IPS-18a (cell line): ENCODE results near the gene C20orf141.
A peak's percentile ranks its signal among the peaks of the same experiment; 100 is the strongest.

Source experiments
- H3K27ac ChIP-seq: one replicate; pipeline ENCODE4 v1.5.1; 2013; ENCODE audit warnings: low read length
- H3K27me3 ChIP-seq: one replicate; pipeline ENCODE4 v1.6.1; 2013; ENCODE audit warnings: mild to moderate bottlenecking, low read length; ENCODE audit not compliant: control insufficient read depth, insufficient read depth
- H3K36me3 ChIP-seq: one replicate; pipeline ENCODE4 v1.6.1; 2013; ENCODE audit warnings: low read depth, low read length; ENCODE audit not compliant: control insufficient read depth
- H3K4me1 ChIP-seq: one replicate; pipeline ENCODE4 v1.6.1; 2013; ENCODE audit warnings: low read depth, low read length; ENCODE audit not compliant: control insufficient read depth
- H3K4me3 ChIP-seq: one replicate; pipeline ENCODE4 v1.5.1; 2013; ENCODE audit warnings: low read length
- H3K9ac ChIP-seq: one replicate; pipeline ENCODE4 v1.6.1; 2013; ENCODE audit warnings: mild to moderate bottlenecking, low read length, moderate library complexity
- H3K9me3 ChIP-seq: one replicate; pipeline ENCODE4 v1.6.1; 2013; ENCODE audit warnings: low read depth, low read length; ENCODE audit not compliant: control insufficient read depth

The C20orf141 gene

DNA sequence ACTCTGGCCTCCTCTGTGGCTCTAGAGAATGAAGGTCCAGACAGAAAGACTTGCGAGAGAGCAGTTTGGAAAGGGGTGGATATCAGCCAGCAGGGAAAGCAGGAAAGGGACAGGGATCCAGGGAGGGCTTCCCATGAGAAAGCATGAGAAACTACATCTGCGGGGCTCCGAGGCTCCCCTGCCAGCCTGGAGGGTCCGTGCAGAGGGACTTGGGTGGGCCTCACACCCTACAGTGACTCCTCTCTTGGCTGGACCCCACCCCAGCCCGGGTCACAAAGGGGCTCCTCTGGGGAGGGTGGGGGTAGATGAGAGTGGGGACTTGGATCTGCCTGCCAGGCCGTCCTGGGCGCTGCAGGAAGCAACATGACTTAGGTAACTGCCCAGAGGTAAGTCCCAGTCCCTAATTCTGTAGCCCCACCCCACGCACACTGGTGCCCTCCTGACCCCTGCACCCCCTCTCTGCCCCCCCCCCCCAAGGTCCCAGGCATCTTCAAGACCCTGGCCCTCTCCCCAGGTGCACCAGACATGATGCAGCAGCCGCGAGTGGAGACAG is 1.3 kb downstream of the C20orf141 start, which contains the start of gene TMEM239:
Gene TMEM239, plus strand, starts transcription at position 335 of the 553 bp plus-strand sequence. Its CDS starts 191 bp downstream, at position 526.
- Histone ChIP-seq H3K27ac (no peak within 1 kb of the TSS), H3K36me3 (no peaks in the 10 kb centered on the region), H3K9ac (no peak within 1 kb of the TSS), H3K4me3 (no peak within 1 kb of the TSS), H3K9me3 (no peaks in the 10 kb centered on the region), H3K4me1 (peaks cover 8% of the 10 kb centered on the region), H3K27me3 (peaks cover 22% of the 10 kb centered on the region)

DNA sequence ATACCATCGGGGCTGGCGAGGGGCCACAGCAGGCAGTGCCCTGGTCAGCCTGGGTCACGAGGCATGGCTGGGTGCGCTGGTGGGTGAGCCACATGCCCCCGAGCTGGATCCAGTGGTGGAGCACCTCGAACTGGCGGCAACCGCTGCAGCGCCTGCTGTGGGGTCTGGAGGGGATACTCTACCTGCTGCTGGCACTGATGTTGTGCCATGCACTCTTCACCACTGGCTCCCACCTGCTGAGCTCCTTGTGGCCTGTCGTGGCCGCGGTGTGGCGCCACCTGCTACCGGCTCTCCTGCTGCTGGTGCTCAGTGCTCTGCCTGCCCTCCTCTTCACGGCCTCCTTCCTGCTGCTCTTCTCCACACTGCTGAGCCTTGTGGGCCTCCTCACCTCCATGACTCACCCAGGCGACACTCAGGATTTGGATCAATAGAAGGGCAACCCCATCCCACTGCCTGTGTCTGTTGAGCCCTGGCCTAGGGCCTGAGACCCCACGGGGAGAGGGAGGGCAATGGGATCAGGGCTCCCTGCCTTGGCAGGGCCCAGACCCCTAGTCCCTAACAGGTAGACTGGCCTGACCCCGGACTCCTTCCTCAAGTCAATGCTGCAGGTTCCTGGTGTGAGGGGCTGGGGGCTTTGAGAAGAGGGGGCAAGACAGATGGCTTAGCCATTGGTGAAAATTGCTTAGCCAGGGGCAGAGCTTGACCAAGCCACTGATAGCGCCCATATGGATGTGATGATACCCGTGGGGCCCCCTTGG is 2.0 kb downstream of the C20orf141 start:
- Histone ChIP-seq H3K9me3 (no peaks in the 10 kb centered on the region), H3K9ac (no peak overlapping the region), H3K27ac (no peak overlapping the region), H3K4me3 (no peak overlapping the region), H3K36me3 (no peaks in the 10 kb centered on the region), H3K27me3 (peaks cover 29% of the 10 kb centered on the region), H3K4me1 (peaks cover 8% of the 10 kb centered on the region)

DNA sequence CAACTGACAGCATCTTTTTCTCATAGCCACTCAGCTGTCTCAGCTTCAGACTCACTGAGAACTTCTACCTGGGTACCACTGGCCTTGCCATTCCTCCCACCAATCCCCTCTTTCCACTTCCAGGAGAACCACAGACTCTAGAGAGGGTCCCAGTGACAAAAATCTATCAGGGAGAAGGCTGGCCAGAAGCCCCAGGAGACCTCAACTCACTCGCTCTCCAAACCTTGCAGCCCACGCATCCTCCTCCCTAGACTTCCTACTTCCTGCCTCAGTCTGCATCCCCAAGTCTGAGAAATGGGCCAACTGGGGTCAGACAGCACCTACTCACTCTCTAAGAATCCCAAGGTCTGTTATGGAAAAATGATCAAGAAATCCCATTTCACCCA is 2.5 kb downstream of the C20orf141 start:
- Histone ChIP-seq H3K27me3 (peaks cover 34% of the 10 kb centered on the region), H3K36me3 (no peaks in the 10 kb centered on the region), H3K4me3 (no peak overlapping the region), H3K4me1 (peaks cover 8% of the 10 kb centered on the region), H3K9ac (no peak overlapping the region), H3K9me3 (no peaks in the 10 kb centered on the region), H3K27ac (no peak overlapping the region)

GRCh38 chr20:2817891-2818595 is 3.3 kb downstream of the C20orf141 start:
- Histone ChIP-seq H3K9ac (no peak overlapping the region), H3K4me1 (peaks cover 8% of the 10 kb centered on the region), H3K4me3 (no peak overlapping the region), H3K27me3 (peaks cover 36% of the 10 kb centered on the region), H3K27ac (no peak overlapping the region), H3K9me3 (no peaks in the 10 kb centered on the region), H3K36me3 (no peaks in the 10 kb centered on the region)

- peaks cover 8% of the 10 kb centered on the region for H3K4me1 ChIP-seq
- H3K27ac ChIP-seq = no peak overlapping the region
- H3K36me3 ChIP-seq = no peaks in the 10 kb centered on the region
- peak overlapping the region; percentile 28 for H3K4me3 ChIP-seq
- no peaks in the 10 kb centered on the region for H3K9me3 ChIP-seq
- peaks cover 36% of the 10 kb centered on the region for H3K27me3 ChIP-seq
- no peak overlapping the region for H3K9ac ChIP-seq
These were observed 5.5 kb downstream of the C20orf141 start for GRCh38 chr20:2820084-2820895.

DNA sequence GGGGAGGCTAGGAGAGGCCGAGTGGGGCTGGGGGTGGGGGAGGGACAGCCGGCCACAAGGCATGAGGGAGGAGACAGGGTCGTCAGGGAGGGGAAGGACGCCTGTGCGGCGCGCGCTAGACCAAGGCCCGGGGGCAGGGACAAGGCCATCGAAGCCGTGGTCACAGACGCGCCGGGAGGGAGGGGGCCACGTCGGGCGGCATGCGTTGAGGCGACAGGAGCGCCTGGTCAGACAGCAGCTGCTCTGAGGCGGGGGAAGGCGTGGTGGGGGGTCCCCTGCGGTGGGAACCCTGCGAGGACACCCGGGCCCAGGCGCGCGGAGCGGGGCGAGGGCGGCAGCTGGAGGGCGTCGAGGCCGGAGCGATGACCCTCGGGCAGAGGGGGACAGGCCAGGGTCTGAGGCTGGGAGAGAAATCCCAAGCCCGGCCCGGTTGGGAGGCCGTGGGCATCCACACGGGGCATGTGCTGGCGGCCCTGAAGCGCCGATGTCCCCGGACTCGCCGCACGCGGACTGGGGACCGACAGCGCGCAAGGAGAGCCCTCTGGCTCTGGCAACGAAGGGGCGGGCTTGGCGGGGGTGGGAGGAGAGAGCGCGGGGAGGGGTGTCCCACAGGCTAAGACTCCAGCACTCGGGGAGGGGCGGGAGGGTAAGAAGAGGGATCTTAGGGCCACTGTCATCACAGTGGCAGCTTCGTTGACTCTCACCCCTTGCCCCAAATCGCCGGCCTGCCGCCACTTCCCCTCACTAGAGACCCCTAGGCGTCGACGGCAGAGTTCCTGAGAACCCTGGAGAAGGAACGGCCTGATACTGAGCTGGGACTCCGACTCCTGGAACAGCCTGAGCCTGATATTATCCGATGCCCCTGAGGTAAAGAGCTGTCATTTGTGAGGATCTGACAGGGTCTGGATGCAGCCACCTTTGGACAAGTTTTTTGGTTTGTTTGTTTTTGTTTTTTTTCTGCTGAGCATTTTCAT is 6.4 kb downstream of the C20orf141 start:
- no peaks in the 10 kb centered on the region for H3K36me3 ChIP-seq
- H3K27me3 ChIP-seq = peaks cover 42% of the 10 kb centered on the region
- no peak overlapping the region for H3K27ac ChIP-seq

GRCh38 chr20:2822073-2822472 is 7.3 kb downstream of the C20orf141 start:
- H3K4me1 ChIP-seq = peaks cover 8% of the 10 kb centered on the region
- H3K9me3 ChIP-seq = no peaks in the 10 kb centered on the region
- H3K27me3 ChIP-seq = peaks cover 51% of the 10 kb centered on the region
- no peak overlapping the region for H3K4me3 ChIP-seq
- H3K27ac ChIP-seq = no peak overlapping the region
- no peaks in the 10 kb centered on the region for H3K36me3 ChIP-seq
- H3K9ac ChIP-seq = no peak overlapping the region

More for the DNA sequence above, 6.4 kb downstream of the C20orf141 start:
- Histone ChIP-seq H3K9ac (no peak overlapping the region), H3K4me1 (peaks cover 8% of the 10 kb centered on the region), H3K9me3 (no peaks in the 10 kb centered on the region), H3K4me3 (no peak overlapping the region)

- H3K4me1 ChIP-seq = no peaks in the 10 kb centered on the region
- no peak overlapping the region for H3K27ac ChIP-seq
- H3K9me3 ChIP-seq = no peaks in the 10 kb centered on the region
- H3K9ac ChIP-seq = no peak overlapping the region
- H3K4me3 ChIP-seq = no peak overlapping the region
- no peaks in the 10 kb centered on the region for H3K36me3 ChIP-seq
- H3K27me3 ChIP-seq = peaks cover 36% of the 10 kb centered on the region
These were observed 11.0 kb downstream of the C20orf141 start for GRCh38 chr20:2825761-2826160.

GRCh38 chr20:2826655-2827054 is 11.9 kb downstream of the C20orf141 start:
- H3K9me3 ChIP-seq = no peaks in the 10 kb centered on the region
- no peaks in the 10 kb centered on the region for H3K4me1 ChIP-seq
- H3K4me3 ChIP-seq = no peak overlapping the region

GRCh38 chr20:2829376-2829775 is 14.6 kb downstream of the C20orf141 start:
- Histone ChIP-seq H3K36me3 (no peaks in the 10 kb centered on the region), H3K27me3 (peaks cover 19% of the 10 kb centered on the region), H3K4me1 (no peaks in the 10 kb centered on the region), H3K4me3 (no peak overlapping the region), H3K9ac (no peak overlapping the region), H3K9me3 (no peaks in the 10 kb centered on the region), H3K27ac (no peak overlapping the region)

More at GRCh38 chr20:2826655-2827054, 11.9 kb downstream of the C20orf141 start:
- Histone ChIP-seq H3K27me3 (peaks cover 27% of the 10 kb centered on the region), H3K36me3 (no peaks in the 10 kb centered on the region), H3K27ac (no peak overlapping the region), H3K9ac (no peak overlapping the region)
